Panc1 (cell line): Measurements from ENCODE around the gene ZBTB1. TPM values are rescaled to one million over a fixed set of nuclear protein-coding genes. Genes with fewer than 3 reads are reported as not detected.

Source experiments
- ATAC-seq: fragments of 200-7000 bp; cut with Tn5 transposase; 2 replicates; pipeline ENCODE4 v1.9.1; 2020; ENCODE audit warnings: mild to moderate bottlenecking, moderate library complexity
- BruUV-seq: library from RNA; stranded (reverse); fragments of 400-500 nt; replicated peaks from 2 replicates; lab custom pipeline; 2021; lab: Mats Ljungman, UMichigan
- CTCF ChIA-PET: fragments of 300-600 bp; sonication (Branson Sonifier 250); formaldehyde crosslinking; loops from one replicate; lab custom pipeline; 2022; ENCODE audit warnings: antibody characterized with exemption; lab: Charles Lee
- POLR2A ChIA-PET: fragments of 300-600 bp; sonication (Branson Sonifier 250); formaldehyde crosslinking; loops from one replicate; lab custom pipeline; 2022; ENCODE audit warnings: antibody characterized with exemption; lab: Charles Lee
- DNase-seq: peaks from one replicate; pipeline ENCODE4 v3.0.0-alpha.2; 2010; ENCODE audit warnings: low read depth, low spot score
- H3K27ac ChIP-seq: 2 replicates; pipeline ENCODE4 v1.5.1; 2011; ENCODE audit warnings: mild to moderate bottlenecking, low read length, inconsistent platforms
- H3K27me3 ChIP-seq: fragments of 200-500 bp; sonication (Bioruptor generic); 2 replicates; pipeline ENCODE4 v1.6.0; 2014; ENCODE audit warnings: low read length, inconsistent platforms; ENCODE audit not compliant: control insufficient read depth, insufficient read depth
- H3K36me3 ChIP-seq: fragments of 200-500 bp; sonication (Bioruptor generic); 2 replicates; pipeline ENCODE4 v1.5.1; 2014; ENCODE audit warnings: inconsistent platforms, mild to moderate bottlenecking, low read length, moderate library complexity; ENCODE audit not compliant: control insufficient read depth, insufficient read depth
- H3K4me1 ChIP-seq: 2 replicates; pipeline ENCODE4 v1.5.1; 2011; ENCODE audit warnings: inconsistent platforms, mild to moderate bottlenecking, low read length, moderate library complexity; ENCODE audit not compliant: control insufficient read depth, insufficient read depth
- H3K4me3 ChIP-seq, 2 experiments: 2 replicates each; pipeline ENCODE4 v1.5.1; 2011 to 2012; ENCODE audit warnings: low read depth in 2 of 2, low read length in 2 of 2, mild to moderate bottlenecking in 2 of 2, inconsistent platforms in 1 of 2, moderate library complexity in 1 of 2
- H3K9me3 ChIP-seq: fragments of 200-500 bp; sonication (Bioruptor generic); 2 replicates; pipeline ENCODE4 v1.5.1; 2014; ENCODE audit warnings: low read depth, mild to moderate bottlenecking, inconsistent platforms, low read length, moderate library complexity; ENCODE audit not compliant: control insufficient read depth, insufficient read depth
- POLR2AphosphoS5 ChIP-seq: IDR thresholded peaks from 2 replicates; pipeline ENCODE4 v1.6.1; 2012; ENCODE audit warnings: mild to moderate bottlenecking, low read depth, low read length, moderate library complexity
- SIN3A ChIP-seq: IDR thresholded peaks from 2 replicates; pipeline ENCODE4 v1.6.1; 2012; ENCODE audit warnings: low read depth, mild to moderate bottlenecking, low read length, moderate library complexity, borderline replicate concordance; ENCODE audit not compliant: insufficient read depth
- TCF7L2 ChIP-seq: IDR thresholded peaks from 2 replicates; pipeline ENCODE4 v1.6.1; 2011; ENCODE audit warnings: mild to moderate bottlenecking, low read depth, low read length, inconsistent platforms
- in situ Hi-C: cut with HindIII; loops from 2 replicates; pipeline ENCODE4 v1.10.0; 2016; ENCODE audit warnings: low sequenced_read_pairs, low pct_unique_long_range_greater_than_20kb
- intact Hi-C: fragments of 100-400 bp; cut with micrococcal nuclease; formaldehyde crosslinking; loops from one replicate; pipeline ENCODE4 v1.10.0; 2022; ENCODE audit not compliant: unreplicated experiment
- total RNA-seq: library from RNA; stranded (reverse); gene quantifications from one replicate; pipeline ENCODE4 v1.2.1, GENCODE V29; 2021; ENCODE audit not compliant: unreplicated experiment
- TF ChIP-seq, protein P1 (sequence below): fragments of 450-650 bp; IDR thresholded peaks from 2 replicates; pipeline ENCODE4 v1.5.1; 2017; ENCODE audit warnings: mild to moderate bottlenecking
- TF ChIP-seq, protein P2 (sequence below), 2 experiments: IDR thresholded peaks; 2 replicates each; pipeline ENCODE4 v1.6.1; 2011 to 2012; ENCODE audit warnings: low read depth in 2 of 2, control low read depth in 1 of 2, low read length in 1 of 2, mild to moderate bottlenecking in 1 of 2, moderate library complexity in 1 of 2; ENCODE audit not compliant: insufficient read depth in 1 of 2

Gene ZBTB1
- total RNA-seq, 1 experiment from 2014 or later, result 36.1 TPM

DNA sequence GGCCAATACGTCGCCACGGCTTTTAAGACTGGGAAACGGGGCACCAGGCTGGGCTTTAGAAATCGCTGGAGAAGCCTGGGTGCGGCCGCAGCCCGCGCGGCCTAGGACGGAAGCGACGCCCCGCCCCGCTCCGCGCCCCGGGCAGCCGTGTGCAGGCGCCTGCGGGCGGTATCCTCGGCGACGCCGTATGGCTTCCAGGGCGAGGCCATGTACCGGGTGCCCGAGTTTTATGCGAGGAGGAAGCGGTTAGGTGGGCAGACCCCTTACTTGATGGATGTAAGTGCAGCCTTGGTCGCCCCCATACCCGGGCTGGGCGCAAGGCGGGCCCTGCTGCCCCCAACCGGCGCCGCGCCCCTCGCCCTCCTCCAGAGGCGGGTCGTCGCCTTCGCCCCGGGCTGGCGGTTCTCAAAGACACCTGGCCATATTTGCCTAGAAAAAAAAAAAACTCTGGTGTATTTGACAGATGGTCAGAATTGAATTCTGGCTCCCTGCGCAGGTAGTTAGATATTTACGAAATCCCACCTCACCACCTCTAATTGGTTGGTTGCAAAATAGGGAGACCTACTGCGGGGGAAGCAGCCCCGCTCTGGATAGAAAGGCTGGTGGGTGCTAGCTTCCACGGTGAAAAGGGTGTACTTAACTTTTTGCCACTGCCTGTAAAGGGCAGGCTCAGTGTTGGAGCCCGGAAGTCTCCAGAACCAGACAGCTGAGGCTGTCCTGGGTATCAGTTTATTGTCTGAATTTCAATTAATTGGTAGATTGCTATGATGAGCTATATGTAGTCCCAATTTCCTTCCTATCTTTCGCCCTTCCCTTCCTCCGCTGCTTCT lies 45.4 kb downstream of the ZBTB1 start, which contains the start of gene PPP1R36:
Gene PPP1R36 (plus strand): TSS at position 171 of the 830 bp plus-strand sequence. CDS start 37 bp downstream, at position 208.
- Histone ChIP-seq H3K9me3 (no peaks in the 10 kb centered on the region), H3K4me3 (peak within 1 kb of the TSS; percentile 28 to 44), H3K27ac (no peak within 1 kb of the TSS), H3K36me3 (no peaks in the 10 kb centered on the region), H3K4me1 (no peaks in the 10 kb centered on the region), H3K27me3 (0 out of 2 replicates have a peak, but pooled peaks cover 4% of the 10 kb centered on the region)
- in situ Hi-C loops (no loop called here), intact Hi-C loops (loop anchor here (10.0 kb wide), 1 partner anchor 85 kb away; no protein-coding TSS in a partner anchor)
- POLR2A ChIA-PET, result no interaction called here
- ATAC-seq (peak; percentile 93), DNase-seq (no peak)
- CTCF ChIA-PET, result no interaction called here
- no TSS peak for BruUV-seq
- TF ChIP-seq, protein P1, sequence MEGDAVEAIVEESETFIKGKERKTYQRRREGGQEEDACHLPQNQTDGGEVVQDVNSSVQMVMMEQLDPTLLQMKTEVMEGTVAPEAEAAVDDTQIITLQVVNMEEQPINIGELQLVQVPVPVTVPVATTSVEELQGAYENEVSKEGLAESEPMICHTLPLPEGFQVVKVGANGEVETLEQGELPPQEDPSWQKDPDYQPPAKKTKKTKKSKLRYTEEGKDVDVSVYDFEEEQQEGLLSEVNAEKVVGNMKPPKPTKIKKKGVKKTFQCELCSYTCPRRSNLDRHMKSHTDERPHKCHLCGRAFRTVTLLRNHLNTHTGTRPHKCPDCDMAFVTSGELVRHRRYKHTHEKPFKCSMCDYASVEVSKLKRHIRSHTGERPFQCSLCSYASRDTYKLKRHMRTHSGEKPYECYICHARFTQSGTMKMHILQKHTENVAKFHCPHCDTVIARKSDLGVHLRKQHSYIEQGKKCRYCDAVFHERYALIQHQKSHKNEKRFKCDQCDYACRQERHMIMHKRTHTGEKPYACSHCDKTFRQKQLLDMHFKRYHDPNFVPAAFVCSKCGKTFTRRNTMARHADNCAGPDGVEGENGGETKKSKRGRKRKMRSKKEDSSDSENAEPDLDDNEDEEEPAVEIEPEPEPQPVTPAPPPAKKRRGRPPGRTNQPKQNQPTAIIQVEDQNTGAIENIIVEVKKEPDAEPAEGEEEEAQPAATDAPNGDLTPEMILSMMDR, result no peak
- no peak for TF ChIP-seq SIN3A
- TF ChIP-seq TCF7L2, result no peak
- TF ChIP-seq POLR2AphosphoS5, result no peak
- TF ChIP-seq, protein P2, sequence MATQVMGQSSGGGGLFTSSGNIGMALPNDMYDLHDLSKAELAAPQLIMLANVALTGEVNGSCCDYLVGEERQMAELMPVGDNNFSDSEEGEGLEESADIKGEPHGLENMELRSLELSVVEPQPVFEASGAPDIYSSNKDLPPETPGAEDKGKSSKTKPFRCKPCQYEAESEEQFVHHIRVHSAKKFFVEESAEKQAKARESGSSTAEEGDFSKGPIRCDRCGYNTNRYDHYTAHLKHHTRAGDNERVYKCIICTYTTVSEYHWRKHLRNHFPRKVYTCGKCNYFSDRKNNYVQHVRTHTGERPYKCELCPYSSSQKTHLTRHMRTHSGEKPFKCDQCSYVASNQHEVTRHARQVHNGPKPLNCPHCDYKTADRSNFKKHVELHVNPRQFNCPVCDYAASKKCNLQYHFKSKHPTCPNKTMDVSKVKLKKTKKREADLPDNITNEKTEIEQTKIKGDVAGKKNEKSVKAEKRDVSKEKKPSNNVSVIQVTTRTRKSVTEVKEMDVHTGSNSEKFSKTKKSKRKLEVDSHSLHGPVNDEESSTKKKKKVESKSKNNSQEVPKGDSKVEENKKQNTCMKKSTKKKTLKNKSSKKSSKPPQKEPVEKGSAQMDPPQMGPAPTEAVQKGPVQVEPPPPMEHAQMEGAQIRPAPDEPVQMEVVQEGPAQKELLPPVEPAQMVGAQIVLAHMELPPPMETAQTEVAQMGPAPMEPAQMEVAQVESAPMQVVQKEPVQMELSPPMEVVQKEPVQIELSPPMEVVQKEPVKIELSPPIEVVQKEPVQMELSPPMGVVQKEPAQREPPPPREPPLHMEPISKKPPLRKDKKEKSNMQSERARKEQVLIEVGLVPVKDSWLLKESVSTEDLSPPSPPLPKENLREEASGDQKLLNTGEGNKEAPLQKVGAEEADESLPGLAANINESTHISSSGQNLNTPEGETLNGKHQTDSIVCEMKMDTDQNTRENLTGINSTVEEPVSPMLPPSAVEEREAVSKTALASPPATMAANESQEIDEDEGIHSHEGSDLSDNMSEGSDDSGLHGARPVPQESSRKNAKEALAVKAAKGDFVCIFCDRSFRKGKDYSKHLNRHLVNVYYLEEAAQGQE (IDR thresholded peaks at IDR 0.05; ENCODE audit: insufficient read depth in 1 of 2, low read depth in 2 of 2, low read length in 1 of 2), result no peak

DNA sequence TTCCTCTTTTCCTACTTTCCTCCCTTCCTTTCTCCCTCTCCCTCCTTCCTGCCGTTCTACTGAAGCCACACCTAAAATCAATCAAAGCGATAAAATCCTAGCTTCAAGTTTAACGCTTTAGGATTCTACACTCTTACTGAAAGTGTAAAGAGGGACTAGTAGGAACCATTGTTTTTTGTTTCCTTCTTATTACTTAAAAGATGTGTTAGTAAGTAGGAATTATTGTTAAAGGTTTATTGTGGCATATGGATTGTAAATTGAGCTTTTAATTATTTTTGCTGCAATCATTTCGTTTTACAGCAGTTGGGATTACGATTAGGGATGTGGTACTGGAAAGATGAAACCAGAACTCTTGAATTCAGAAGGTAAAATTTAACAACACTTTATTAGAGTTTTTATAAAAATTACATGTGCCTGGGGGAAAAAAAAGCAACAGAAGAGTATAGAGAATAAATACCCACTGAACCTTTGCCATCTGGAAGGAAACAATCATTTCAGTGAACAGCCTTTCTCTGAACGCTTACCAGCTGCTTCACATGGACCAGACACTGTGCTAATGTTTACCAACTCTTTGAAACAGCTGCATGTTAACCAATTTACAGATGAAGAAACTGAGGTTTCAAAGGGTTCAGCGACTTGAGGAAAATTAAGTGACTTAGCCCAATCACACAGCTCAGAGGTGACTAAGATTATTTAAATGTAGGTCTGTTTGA lies 46.2 kb downstream of the ZBTB1 start:
- ChIA-PET CTCF (no interaction called here), POLR2A (no interaction called here)
- ATAC-seq (no peak), DNase-seq (no peak)
- TF ChIP-seq, protein P1, result no peak
- TF ChIP-seq SIN3A (no peak), TCF7L2 (no peak), POLR2AphosphoS5 (no peak)
- TF ChIP-seq, protein P2 (IDR thresholded peaks at IDR 0.05; ENCODE audit: insufficient read depth in 1 of 2, low read depth in 2 of 2, low read length in 1 of 2), result no peak
- H3K9me3 ChIP-seq, result no peaks in the 10 kb centered on the region
- H3K36me3 ChIP-seq, result no peaks in the 10 kb centered on the region
- H3K4me1 ChIP-seq, result no peaks in the 10 kb centered on the region
- BruUV-seq, result no TSS peak
- intact Hi-C loops (no loop called here), in situ Hi-C loops (no loop called here)
- no peak overlapping the region for H3K4me3 ChIP-seq
- H3K27me3 ChIP-seq, result 0 out of 2 replicates have a peak, but pooled peaks cover 4% of the 10 kb centered on the region
- no peak overlapping the region for H3K27ac ChIP-seq
